WTC11 (cell line): ENCODE data around the gene MYLK3. TPM values are rescaled to one million over a fixed set of nuclear protein-coding genes. Genes with fewer than 3 reads are reported as not detected.

Experiments used
- ATAC-seq: fragments of 200-7000 bp; cut with Tn5 transposase; 2 replicates; pipeline ENCODE4 v1.10.0; 2021; ENCODE audit warnings: mild to moderate bottlenecking, moderate library complexity
- CTCF ChIA-PET: fragments of 300-600 bp; sonication (Branson Sonifier 250); formaldehyde crosslinking; loops from one replicate; lab custom pipeline; 2021; ENCODE audit warnings: antibody characterized with exemption; lab: Charles Lee
- POLR2A ChIA-PET: fragments of 350-600 bp; sonication (Branson Sonifier 250); formaldehyde crosslinking; loops from one replicate; lab custom pipeline; 2021; ENCODE audit warnings: antibody characterized with exemption; lab: Charles Lee
- DNase-seq: peaks from one replicate; pipeline ENCODE4 v3.0.0; 2021; ENCODE audit warnings: low spot score
- H3K27ac Mint-ChIP-seq: 2 replicates; pipeline ENCODE4 v1.8.0; 2021; ENCODE audit warnings: mixed read lengths
- H3K27me3 Mint-ChIP-seq: 2 replicates; pipeline ENCODE4 v1.8.0; 2021; ENCODE audit warnings: low read depth, mild to moderate bottlenecking, moderate library complexity, mixed read lengths
- H3K36me3 Mint-ChIP-seq: 2 replicates; pipeline ENCODE4 v1.8.0; 2021; ENCODE audit warnings: mixed read lengths
- H3K4me1 Mint-ChIP-seq: 2 replicates; pipeline ENCODE4 v1.8.0; 2022; ENCODE audit warnings: mixed read lengths
- H3K4me3 Mint-ChIP-seq: 2 replicates; pipeline ENCODE4 v1.8.0; 2021; ENCODE audit warnings: mild to moderate bottlenecking, moderate library complexity, mixed read lengths
- H3K9me3 Mint-ChIP-seq: 2 replicates; pipeline ENCODE4 v1.8.0; 2021; ENCODE audit warnings: mixed read lengths
- ATF2 ChIP-seq: sonication (generic); formaldehyde crosslinking; IDR thresholded peaks from 2 replicates; pipeline ENCODE4 v1.8.1; 2022; ENCODE audit warnings: low read depth, missing genetic modification reagents, borderline replicate concordance
- ATF6 ChIP-seq: sonication (generic); formaldehyde crosslinking; IDR thresholded peaks from 2 replicates; pipeline ENCODE4 v1.8.1; 2023; ENCODE audit warnings: mild to moderate bottlenecking, missing genetic modification reagents
- E2F1 ChIP-seq: sonication (generic); formaldehyde crosslinking; IDR thresholded peaks from 2 replicates; pipeline ENCODE4 v1.8.0; 2022; ENCODE audit warnings: mild to moderate bottlenecking, missing genetic modification reagents
- E2F4 ChIP-seq: sonication (generic); formaldehyde crosslinking; IDR thresholded peaks from 2 replicates; pipeline ENCODE4 v1.8.1; 2022; ENCODE audit warnings: low read depth, mild to moderate bottlenecking, moderate library complexity, missing genetic modification reagents, borderline replicate concordance
- ELF4 ChIP-seq: sonication (generic); formaldehyde crosslinking; IDR thresholded peaks from 2 replicates; pipeline ENCODE4 v1.8.1; 2022; ENCODE audit warnings: low read depth, mild to moderate bottlenecking, moderate library complexity, missing genetic modification reagents
- EMX1 ChIP-seq: fragments of 250-450 bp; sonication (Bioruptor Pico); IDR thresholded peaks from 2 replicates; pipeline ENCODE4 v1.8.0; 2021; ENCODE audit warnings: mild to moderate bottlenecking
- ETV6 ChIP-seq: sonication (generic); formaldehyde crosslinking; IDR thresholded peaks from 2 replicates; pipeline ENCODE4 v1.8.1; 2022; ENCODE audit warnings: mild to moderate bottlenecking, missing genetic modification reagents
- FOXK1 ChIP-seq: sonication (generic); formaldehyde crosslinking; IDR thresholded peaks from 2 replicates; pipeline ENCODE4 v1.8.0; 2022; ENCODE audit warnings: mild to moderate bottlenecking, moderate library complexity, missing genetic modification reagents
- GRHL2 ChIP-seq: fragments of 250-450 bp; sonication (Bioruptor Pico); IDR thresholded peaks from 2 replicates; pipeline ENCODE4 v1.8.0; 2022; ENCODE audit warnings: mild to moderate bottlenecking, moderate library complexity; ENCODE audit not compliant: insufficient replicate concordance, severe bottlenecking
- HMGXB4 ChIP-seq: sonication (generic); formaldehyde crosslinking; IDR thresholded peaks from 2 replicates; pipeline ENCODE4 v1.8.1; 2023; ENCODE audit warnings: mild to moderate bottlenecking, moderate library complexity, missing genetic modification reagents
- JUN ChIP-seq: sonication (generic); formaldehyde crosslinking; IDR thresholded peaks from 2 replicates; pipeline ENCODE4 v1.8.0; 2023; ENCODE audit warnings: mild to moderate bottlenecking, missing genetic modification reagents
- MYBL2 ChIP-seq: sonication (generic); formaldehyde crosslinking; IDR thresholded peaks from 2 replicates; pipeline ENCODE4 v1.8.1; 2023; ENCODE audit warnings: mild to moderate bottlenecking, moderate library complexity, missing genetic modification reagents
- NFATC4 ChIP-seq: fragments of 250-450 bp; sonication (Bioruptor Pico); IDR thresholded peaks from 2 replicates; pipeline ENCODE4 v1.9.0; 2021; ENCODE audit warnings: mild to moderate bottlenecking
- NFE2L1 ChIP-seq: sonication (generic); formaldehyde crosslinking; IDR thresholded peaks from 2 replicates; pipeline ENCODE4 v1.8.1; 2023; ENCODE audit warnings: missing genetic modification reagents
- NFYB ChIP-seq: sonication (generic); formaldehyde crosslinking; conservative IDR thresholded peaks from 2 replicates; pipeline ENCODE4 v1.8.0; 2022; ENCODE audit warnings: low read depth, missing genetic modification reagents
- RELA ChIP-seq: sonication (generic); formaldehyde crosslinking; IDR thresholded peaks from 2 replicates; pipeline ENCODE4 v1.8.1; 2022; ENCODE audit warnings: missing genetic modification reagents, mild to moderate bottlenecking, borderline replicate concordance
- SMAD4 ChIP-seq: sonication (generic); formaldehyde crosslinking; IDR thresholded peaks from 2 replicates; pipeline ENCODE4 v1.8.0; 2022; ENCODE audit warnings: mild to moderate bottlenecking, missing genetic modification reagents
- SOX15 ChIP-seq: fragments of 250-450 bp; sonication (Bioruptor Pico); IDR thresholded peaks from 2 replicates; pipeline ENCODE4 v1.9.0; 2021; ENCODE audit warnings: mild to moderate bottlenecking
- TCF7 ChIP-seq: sonication (generic); formaldehyde crosslinking; IDR thresholded peaks from 2 replicates; pipeline ENCODE4 v1.8.0; 2022; ENCODE audit warnings: mild to moderate bottlenecking, low read depth, missing genetic modification reagents, moderate library complexity
- ZNF121 ChIP-seq: sonication (generic); formaldehyde crosslinking; IDR thresholded peaks from 2 replicates; pipeline ENCODE4 v1.8.0; 2023; ENCODE audit warnings: missing genetic modification reagents
- ZNF232 ChIP-seq: sonication (generic); formaldehyde crosslinking; IDR thresholded peaks from 2 replicates; pipeline ENCODE4 v1.8.0; 2022; ENCODE audit warnings: mild to moderate bottlenecking, missing genetic modification reagents
- ZNF396 ChIP-seq: fragments of 250-450 bp; sonication (Bioruptor Pico); IDR thresholded peaks from 2 replicates; pipeline ENCODE4 v1.8.0; 2021; ENCODE audit warnings: mild to moderate bottlenecking, moderate library complexity, borderline replicate concordance
- ZNF416 ChIP-seq: fragments of 250-450 bp; sonication (Bioruptor Pico); IDR thresholded peaks from 2 replicates; pipeline ENCODE4 v1.9.0; 2021; ENCODE audit warnings: mild to moderate bottlenecking, inconsistent platforms
- total RNA-seq: library from RNA; stranded (reverse); gene quantifications from 3 replicates; pipeline ENCODE4 v1.2.3, GENCODE V29; 2021
- TF ChIP-seq, protein P1 (sequence below): sonication (generic); formaldehyde crosslinking; conservative IDR thresholded peaks from 2 replicates; pipeline ENCODE4 v1.8.1; 2023; ENCODE audit warnings: mild to moderate bottlenecking, low read depth, missing genetic modification reagents, moderate library complexity
- TF ChIP-seq, protein P2 (sequence below): fragments of 250-450 bp; sonication (Bioruptor Pico); IDR thresholded peaks from 2 replicates; pipeline ENCODE4 v1.9.0; 2021; ENCODE audit warnings: mild to moderate bottlenecking
- TF ChIP-seq, protein P3 (sequence below): sonication (generic); formaldehyde crosslinking; IDR thresholded peaks from 2 replicates; pipeline ENCODE4 v1.8.0; 2022; ENCODE audit warnings: mild to moderate bottlenecking, missing genetic modification reagents

MYLK3 gene
- total RNA-seq, 1 experiment from 2014 or later: 0.79 TPM

GRCh38 chr16:46714797-46715591 lies 33.1 kb downstream of the MYLK3 start:
- Mint-ChIP-seq H3K36me3 (no peaks in the 10 kb centered on the region), H3K27ac (no peak overlapping the region)
- DNase-seq: no peak
- TF ChIP-seq GRHL2 (CRISPR knock-in tag): no peak
- TF ChIP-seq, protein P1, sequence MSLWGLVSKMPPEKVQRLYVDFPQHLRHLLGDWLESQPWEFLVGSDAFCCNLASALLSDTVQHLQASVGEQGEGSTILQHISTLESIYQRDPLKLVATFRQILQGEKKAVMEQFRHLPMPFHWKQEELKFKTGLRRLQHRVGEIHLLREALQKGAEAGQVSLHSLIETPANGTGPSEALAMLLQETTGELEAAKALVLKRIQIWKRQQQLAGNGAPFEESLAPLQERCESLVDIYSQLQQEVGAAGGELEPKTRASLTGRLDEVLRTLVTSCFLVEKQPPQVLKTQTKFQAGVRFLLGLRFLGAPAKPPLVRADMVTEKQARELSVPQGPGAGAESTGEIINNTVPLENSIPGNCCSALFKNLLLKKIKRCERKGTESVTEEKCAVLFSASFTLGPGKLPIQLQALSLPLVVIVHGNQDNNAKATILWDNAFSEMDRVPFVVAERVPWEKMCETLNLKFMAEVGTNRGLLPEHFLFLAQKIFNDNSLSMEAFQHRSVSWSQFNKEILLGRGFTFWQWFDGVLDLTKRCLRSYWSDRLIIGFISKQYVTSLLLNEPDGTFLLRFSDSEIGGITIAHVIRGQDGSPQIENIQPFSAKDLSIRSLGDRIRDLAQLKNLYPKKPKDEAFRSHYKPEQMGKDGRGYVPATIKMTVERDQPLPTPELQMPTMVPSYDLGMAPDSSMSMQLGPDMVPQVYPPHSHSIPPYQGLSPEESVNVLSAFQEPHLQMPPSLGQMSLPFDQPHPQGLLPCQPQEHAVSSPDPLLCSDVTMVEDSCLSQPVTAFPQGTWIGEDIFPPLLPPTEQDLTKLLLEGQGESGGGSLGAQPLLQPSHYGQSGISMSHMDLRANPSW: no peak
- TF ChIP-seq NFATC4 (CRISPR knock-in tag): no peak
- no peak for TF ChIP-seq JUN (CRISPR knock-in tag)
- TF ChIP-seq MYBL2 (CRISPR knock-in tag): no peak
- TF ChIP-seq ZNF396 (CRISPR knock-in tag): no peak
- no peak for TF ChIP-seq ETV6 (CRISPR knock-in tag)
- TF ChIP-seq ZNF121 (CRISPR knock-in tag): no peak
- no peak for TF ChIP-seq E2F4
- no peak for TF ChIP-seq EMX1
- TF ChIP-seq ELF4 (CRISPR knock-in tag): no peak
- TF ChIP-seq ATF2 (CRISPR knock-in tag): no peak
- no peak for TF ChIP-seq SMAD4 (CRISPR knock-in tag)
- no peak for TF ChIP-seq E2F1
- TF ChIP-seq FOXK1 (CRISPR knock-in tag): no peak
- TF ChIP-seq HMGXB4: no peak
- TF ChIP-seq, all 79 proteins: peak for 0
- Mint-ChIP-seq H3K4me3 (no peak overlapping the region), H3K4me1 (no peaks in the 10 kb centered on the region), H3K9me3 (peaks cover 4% of the 10 kb centered on the region), H3K27me3 (no peaks in the 10 kb centered on the region)
- ChIA-PET POLR2A (no interaction called here), CTCF (interaction anchor here (0.5 kb wide), 1 partner anchor 22 kb away, joined by 3 read pairs; no protein-coding TSS in a partner anchor)
- no peak for ATAC-seq

DNA sequence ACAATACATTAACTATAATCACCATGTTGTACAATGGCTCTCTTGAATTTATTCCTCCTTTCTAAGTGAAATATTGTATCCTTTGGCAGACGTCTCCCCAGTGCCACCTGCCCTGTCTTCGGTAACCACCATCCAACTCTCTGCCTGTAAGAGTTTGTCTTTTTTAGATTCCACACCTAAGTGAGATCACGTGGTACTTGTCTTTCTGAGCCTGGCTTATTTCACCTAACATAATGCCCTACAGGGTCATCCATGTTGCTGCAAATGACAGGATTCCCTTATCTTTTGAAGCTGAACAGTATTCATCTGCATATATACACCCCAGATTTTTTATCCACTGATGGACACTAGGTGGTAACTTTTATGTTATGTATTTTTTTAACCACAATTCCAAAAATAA lies 34.5 kb downstream of the MYLK3 start:
- POLR2A ChIA-PET: no interaction called here
- TF ChIP-seq, protein P2, sequence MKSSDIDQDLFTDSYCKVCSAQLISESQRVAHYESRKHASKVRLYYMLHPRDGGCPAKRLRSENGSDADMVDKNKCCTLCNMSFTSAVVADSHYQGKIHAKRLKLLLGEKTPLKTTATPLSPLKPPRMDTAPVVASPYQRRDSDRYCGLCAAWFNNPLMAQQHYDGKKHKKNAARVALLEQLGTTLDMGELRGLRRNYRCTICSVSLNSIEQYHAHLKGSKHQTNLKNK (CRISPR knock-in tag): no peak
- TF ChIP-seq NFE2L1 (CRISPR knock-in tag): no peak
- TF ChIP-seq NFYB (CRISPR knock-in tag): no peak
- TF ChIP-seq SOX15 (CRISPR knock-in tag): no peak
- no peak for TF ChIP-seq RELA (CRISPR knock-in tag)
- TF ChIP-seq ETV6 (CRISPR knock-in tag): no peak
- no peak for TF ChIP-seq ZNF232 (CRISPR knock-in tag)
- TF ChIP-seq ATF6 (CRISPR knock-in tag): no peak
- no peak for TF ChIP-seq ZNF416 (CRISPR knock-in tag)
- TF ChIP-seq, protein P3, sequence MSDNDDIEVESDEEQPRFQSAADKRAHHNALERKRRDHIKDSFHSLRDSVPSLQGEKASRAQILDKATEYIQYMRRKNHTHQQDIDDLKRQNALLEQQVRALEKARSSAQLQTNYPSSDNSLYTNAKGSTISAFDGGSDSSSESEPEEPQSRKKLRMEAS: no peak
- TF ChIP-seq TCF7: no peak

More for the DNA sequence above, 34.5 kb downstream of the MYLK3 start:
- Mint-ChIP-seq H3K4me3 (no peak overlapping the region), H3K36me3 (no peaks in the 10 kb centered on the region), H3K9me3 (peaks cover 4% of the 10 kb centered on the region), H3K4me1 (no peaks in the 10 kb centered on the region), H3K27ac (no peak overlapping the region), H3K27me3 (no peaks in the 10 kb centered on the region)
- CTCF ChIA-PET: no interaction called here
- no peak for ATAC-seq
- no peak for DNase-seq
